ENCODE results near the gene MTFR1L. TPM values are rescaled to one million over a fixed set of nuclear protein-coding genes. Genes with fewer than 3 reads are reported as not detected.
A peak's percentile ranks its signal among the peaks of the same experiment; 100 is the strongest.
"Not testable (repeated sequence)": the region's sequence is repeated elsewhere in the genome, so short reads cannot be mapped to it uniquely, and the experiment has no call there.

MTFR1L gene
- total RNA-seq, 1 experiment from 2014 or later = 22.0 TPM

DNA sequence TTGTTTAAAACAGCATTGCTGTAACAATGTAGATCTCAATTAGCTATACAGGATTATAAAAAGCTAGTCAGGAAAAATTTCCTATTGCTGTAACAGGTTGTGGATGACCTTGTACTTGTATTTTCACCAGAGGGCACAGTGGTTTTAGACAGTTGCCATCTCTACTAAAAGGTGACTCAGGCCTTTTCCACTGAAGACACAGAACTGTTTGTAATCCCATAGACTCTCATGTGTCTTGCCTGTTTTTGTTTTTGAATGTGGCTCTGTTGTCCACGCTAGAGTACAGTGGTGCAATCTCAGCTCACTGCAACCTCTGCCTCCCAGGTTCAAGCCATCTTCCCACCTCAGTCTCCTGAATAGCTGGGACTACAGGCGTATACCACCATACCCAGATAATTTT lies 5.9 kb downstream of the MTFR1L start:
- no peak for DNase-seq (ENCODE audit: low spot score)

GRCh38 chr1:25826571-25826970 lies 6.8 kb downstream of the MTFR1L start:
- DNase-seq (ENCODE audit: low spot score) = no peak

DNA sequence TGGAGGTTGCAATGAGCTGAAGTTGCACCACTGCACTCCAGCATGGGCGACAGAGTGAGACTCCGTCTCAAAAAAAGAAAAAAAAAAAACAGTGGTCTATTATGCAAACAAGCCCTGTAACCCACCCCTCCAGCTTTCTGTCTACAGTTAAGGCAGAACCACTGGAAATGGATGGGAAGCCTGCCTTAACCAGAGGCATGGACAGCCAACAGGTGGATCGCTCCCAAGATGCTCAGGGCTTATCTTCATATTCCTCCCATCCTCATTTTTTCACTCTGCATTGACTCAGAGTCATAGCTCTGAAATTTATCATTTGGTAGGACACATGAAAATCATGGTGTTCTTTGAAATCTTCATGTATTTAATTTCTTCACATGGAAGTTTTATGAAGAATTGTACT lies 8.7 kb downstream of the MTFR1L start:
- no peak for DNase-seq (ENCODE audit: low spot score)

- DNase-seq (ENCODE audit: low spot score) = no peak
Measured at GRCh38 chr1:25829046-25829445, 9.3 kb downstream of the MTFR1L start.

DNA sequence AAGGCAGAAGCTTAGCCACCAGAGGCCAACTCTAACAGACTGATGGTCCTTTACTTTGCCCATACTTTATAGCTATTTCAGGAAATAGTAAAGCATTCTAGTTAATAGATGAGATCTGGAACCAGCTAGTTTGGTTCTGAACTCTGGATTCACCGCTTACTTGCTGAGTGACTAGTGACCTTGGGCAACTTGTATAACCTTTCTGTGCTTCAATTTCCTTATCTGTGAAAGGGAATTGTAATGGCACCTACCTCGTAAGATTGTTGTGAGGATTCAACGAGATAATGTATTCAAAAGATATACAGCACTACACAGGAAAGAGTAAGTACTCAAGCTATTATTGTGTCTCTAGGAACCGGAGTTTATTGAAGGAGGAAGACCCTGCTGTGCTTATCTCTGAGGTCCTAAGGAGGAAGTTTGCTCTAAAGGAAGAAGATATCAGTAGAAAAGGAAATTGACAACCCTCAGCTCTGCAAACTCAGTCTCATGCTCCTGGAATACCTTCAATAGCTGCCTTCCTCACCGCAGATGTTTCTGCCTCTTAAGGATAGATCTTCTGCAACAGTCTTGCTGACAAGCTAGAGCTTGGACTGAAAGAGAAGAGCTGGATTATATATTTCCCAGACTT lies 11.9 kb downstream of the MTFR1L start:
- DNase-seq (ENCODE audit: low spot score) = no peak

GRCh38 chr1:25832336-25833037 lies 12.7 kb downstream of the MTFR1L start:
- no peak for DNase-seq (ENCODE audit: low spot score)

DNA sequence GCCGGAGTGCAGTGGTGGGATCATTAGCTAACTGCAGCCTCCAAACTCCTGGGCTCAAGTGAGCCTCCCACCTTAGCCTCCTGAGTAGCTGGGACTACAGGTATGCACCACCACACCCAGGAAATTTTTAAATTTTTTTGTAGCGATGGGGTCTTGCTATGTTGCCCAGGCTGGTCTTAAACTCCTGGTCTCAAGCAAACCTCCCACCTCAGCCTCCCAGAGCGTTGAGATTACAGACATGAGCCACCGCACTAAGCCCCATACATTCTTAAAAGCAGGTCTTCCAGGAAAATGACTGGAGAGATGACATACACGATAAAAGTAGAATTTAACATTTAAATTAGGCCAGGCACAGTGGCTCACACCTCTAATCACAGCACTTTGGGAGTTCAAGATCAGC lies 13.4 kb downstream of the MTFR1L start:
- no peak for DNase-seq (ENCODE audit: low spot score)

GRCh38 chr1:25834894-25835293 lies 15.1 kb downstream of the MTFR1L start:
- DNase-seq (ENCODE audit: low spot score) = no peak

GRCh38 chr1:25836695-25837094 lies 16.9 kb downstream of the MTFR1L start:
- no peak for DNase-seq (ENCODE audit: low spot score)

- DNase-seq (ENCODE audit: low spot score) = peak; percentile 59
Measured at GRCh38 chr1:25837262-25837875, 17.6 kb downstream of the MTFR1L start.

GRCh38 chr1:25839808-25840207 lies 20.1 kb downstream of the MTFR1L start:
- not testable (repeated sequence) for DNase-seq (ENCODE audit: low spot score)

DNA sequence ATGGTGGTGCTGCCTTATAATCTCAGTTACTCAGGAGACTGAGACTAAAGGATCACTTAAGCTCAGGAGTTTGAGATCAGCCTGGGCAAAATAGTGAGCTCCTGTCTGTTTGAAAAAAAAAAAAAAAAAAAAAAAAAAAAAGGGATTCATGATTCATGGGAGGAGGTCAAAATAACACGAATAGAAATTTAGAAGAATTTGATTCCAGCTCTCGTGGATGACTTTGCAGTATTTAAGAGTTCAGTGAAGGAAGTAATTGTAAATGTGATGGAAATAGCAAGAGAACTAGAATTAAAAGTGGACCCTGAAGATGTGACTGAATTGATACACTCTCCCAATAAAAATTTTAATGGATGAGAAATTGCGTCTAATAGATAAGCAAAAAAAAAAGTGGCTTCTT lies 23.7 kb downstream of the MTFR1L start:
- no peak for DNase-seq (ENCODE audit: low spot score)

DNA sequence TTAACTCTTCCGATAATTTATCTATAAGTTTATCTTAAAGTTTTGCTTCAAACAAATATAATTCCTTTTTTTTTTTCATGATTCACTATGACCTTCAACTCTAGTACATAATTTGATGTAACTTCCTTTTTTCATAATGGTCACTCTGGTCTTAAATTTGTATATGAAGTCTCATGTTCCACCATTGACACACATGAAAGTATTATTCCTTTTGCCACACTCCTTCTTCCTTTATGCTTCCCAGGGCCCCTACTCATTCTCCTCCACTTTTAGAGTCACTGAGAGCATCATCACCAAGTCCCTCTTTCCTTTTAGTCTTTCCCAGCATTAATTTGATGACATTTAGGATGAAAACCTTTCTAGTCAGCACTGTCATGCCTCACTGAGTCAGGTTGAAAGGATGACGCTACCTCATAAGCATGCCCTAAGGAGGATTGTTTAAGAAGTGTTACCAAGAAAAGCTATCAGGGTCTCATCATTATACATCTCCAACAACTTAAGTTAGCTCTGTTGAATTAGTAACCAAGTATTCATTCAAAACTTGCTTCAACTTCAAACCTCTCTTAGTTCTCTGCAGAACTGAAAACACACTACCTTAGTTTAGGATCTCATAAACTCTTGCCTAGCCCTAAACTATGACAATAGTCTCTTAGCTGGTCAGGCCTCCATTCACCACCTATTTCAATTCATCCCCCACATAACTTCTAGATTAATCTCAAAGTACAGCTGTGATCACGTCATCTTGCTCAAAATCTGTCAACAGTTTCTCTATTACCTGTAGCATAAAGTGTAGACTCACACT lies 25.0 kb downstream of the MTFR1L start:
- DNase-seq (ENCODE audit: low spot score) = no peak

DNA sequence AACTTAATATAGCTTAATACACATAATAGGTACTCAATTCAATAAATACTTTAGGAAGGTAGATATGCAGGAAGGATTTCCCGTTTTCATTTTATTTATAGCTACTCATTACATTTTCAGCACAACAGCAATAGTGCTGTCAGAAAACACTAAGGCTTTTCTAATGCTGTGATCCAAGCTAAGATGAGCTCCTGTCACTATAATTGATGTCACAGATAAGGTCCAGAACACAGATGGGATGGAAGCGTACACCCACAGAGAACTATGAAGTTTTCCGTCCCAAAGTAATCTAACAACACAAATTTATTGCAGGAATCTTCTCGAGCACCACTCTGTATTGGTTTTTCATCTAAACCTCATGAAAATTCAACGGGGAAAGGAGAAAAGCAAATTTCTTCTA lies 25.9 kb downstream of the MTFR1L start:
- no peak for DNase-seq (ENCODE audit: low spot score)

GRCh38 chr1:25847929-25848328 lies 28.2 kb downstream of the MTFR1L start:
- no peak for DNase-seq (ENCODE audit: low spot score)

DNA sequence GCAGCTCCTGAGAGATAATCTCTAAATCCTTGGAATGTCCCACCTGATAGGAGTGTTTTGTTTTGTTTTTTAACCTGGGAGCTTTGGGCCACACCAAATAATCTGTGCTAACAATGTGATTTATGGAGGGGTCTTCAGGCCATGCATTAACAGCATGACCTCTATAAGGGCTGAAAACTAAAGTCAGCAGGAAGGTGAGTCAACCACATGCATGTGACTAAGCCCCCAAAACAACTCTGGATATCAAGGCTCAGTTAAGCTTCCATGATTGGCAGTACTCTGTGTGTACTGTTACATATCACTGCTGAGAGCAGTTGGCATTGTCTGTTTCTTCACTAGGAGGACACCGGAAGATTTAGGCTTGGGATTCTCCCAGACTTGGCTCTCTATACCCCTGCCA lies 28.8 kb downstream of the MTFR1L start:
- DNase-seq (ENCODE audit: low spot score) = no peak

DNA sequence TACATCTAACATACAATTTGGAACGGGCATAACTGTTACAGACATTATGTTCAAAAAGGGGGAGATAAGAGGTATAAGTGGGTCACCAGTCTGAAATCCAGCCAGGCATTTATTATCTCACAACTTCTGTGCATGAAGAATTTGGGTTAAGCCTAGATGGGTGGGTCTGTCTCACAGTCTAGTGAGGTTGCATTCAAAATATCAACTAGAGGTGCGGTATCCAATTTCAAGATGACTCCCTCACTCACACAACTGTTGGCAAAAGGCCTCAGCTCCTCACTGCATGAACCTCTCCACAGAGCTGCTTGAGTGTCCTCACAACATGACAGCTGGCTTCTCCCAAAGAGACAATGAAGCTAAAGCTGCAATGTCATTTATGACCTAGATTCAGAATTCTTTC lies 34.8 kb downstream of the MTFR1L start:
- no peak for DNase-seq (ENCODE audit: low spot score)

DNA sequence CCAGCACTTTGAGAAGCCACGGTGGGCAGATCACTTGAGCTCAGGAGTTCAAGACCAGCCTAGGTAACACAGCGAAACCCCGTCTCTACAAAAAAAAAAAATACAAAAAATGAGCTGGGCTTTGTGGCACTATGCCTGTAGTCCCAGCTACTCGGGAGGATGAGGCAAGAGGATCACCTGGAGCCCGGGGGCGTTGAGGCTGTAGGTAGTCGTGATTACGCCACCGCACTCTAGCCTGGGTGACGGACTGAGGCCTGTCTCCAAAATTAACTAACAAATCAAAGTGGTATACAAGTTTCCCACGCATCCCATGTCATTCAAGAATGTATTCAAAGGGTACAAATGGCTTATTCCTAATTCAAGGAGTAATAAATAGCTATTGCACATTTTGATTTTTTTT lies 37.1 kb downstream of the MTFR1L start:
- no peak for DNase-seq (ENCODE audit: low spot score)

DNA sequence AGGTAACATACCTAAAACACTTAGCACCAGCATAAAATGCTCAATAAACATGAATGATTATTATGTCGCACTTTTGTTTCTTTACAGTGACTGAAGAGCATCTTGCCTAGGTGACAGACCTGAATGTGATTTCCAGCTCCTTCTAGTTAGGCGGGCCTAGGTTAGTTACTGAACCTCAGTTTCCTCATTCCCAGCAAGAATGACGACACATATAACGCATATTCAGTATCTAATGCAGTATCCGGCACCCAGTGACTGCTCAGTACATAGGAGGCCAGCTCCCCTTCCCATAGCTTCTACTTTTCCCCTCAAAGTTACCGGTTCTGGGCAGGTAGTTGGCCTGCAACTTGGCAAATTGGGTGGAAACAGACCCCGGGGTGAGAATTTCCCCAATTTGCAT lies 38.7 kb downstream of the MTFR1L start:
- DNase-seq (ENCODE audit: low spot score) = peak; percentile 22

- peak; percentile 90 for DNase-seq (ENCODE audit: low spot score)
Measured at GRCh38 chr1:25858906-25859789, 39.4 kb downstream of the MTFR1L start, which contains the start of gene AUNIP. AUNIP (minus strand) TSS chr1:25859457; CDS start chr1:25859357, 100 bp downstream.
